Loucy (cell line): ENCODE results near the gene PAQR3.

Experiments used
- EZH2phosphoT487 ChIP-seq: fragments of 200-600 bp; IDR thresholded peaks from 2 replicates; pipeline ENCODE4 v1.6.1; 2018; ENCODE audit warnings: antibody characterized with exemption, mild to moderate bottlenecking, moderate library complexity, borderline replicate concordance
- TF ChIP-seq, protein P1 (sequence below): fragments of 200-600 bp; sonication (generic); conservative IDR thresholded peaks from 2 replicates; pipeline ENCODE4 v1.5.1; 2014; ENCODE audit warnings: mild to moderate bottlenecking, antibody characterized with exemption, low read length

GRCh38 chr4:78910612-78911011 is 28.6 kb downstream of the PAQR3 start:
- TF ChIP-seq EZH2phosphoT487 = no peak
- TF ChIP-seq, protein P1, sequence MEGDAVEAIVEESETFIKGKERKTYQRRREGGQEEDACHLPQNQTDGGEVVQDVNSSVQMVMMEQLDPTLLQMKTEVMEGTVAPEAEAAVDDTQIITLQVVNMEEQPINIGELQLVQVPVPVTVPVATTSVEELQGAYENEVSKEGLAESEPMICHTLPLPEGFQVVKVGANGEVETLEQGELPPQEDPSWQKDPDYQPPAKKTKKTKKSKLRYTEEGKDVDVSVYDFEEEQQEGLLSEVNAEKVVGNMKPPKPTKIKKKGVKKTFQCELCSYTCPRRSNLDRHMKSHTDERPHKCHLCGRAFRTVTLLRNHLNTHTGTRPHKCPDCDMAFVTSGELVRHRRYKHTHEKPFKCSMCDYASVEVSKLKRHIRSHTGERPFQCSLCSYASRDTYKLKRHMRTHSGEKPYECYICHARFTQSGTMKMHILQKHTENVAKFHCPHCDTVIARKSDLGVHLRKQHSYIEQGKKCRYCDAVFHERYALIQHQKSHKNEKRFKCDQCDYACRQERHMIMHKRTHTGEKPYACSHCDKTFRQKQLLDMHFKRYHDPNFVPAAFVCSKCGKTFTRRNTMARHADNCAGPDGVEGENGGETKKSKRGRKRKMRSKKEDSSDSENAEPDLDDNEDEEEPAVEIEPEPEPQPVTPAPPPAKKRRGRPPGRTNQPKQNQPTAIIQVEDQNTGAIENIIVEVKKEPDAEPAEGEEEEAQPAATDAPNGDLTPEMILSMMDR = no peak
